OCI-LY3 (cell line): ENCODE measurements around the gene HSD11B1.

Experiments used
- H2AFZ ChIP-seq: fragments of 200-600, 300-600 bp; shearing (Covaris generic); 2 replicates; pipeline ENCODE4 v1.6.0; 2014; ENCODE audit warnings: antibody characterized with exemption, low read depth, low read length
- H3K27ac ChIP-seq: fragments of 200-600, 300-600 bp; sonication (generic); 2 replicates; pipeline ENCODE4 v1.5.1; 2014; ENCODE audit warnings: mild to moderate bottlenecking, low read length, moderate library complexity, mixed read lengths
- H3K27me3 ChIP-seq: fragments of 200-600, 300-600 bp; sonication (generic); 2 replicates; pipeline ENCODE4 v1.6.1; 2014; ENCODE audit warnings: low read depth, low read length, mixed read lengths
- H3K36me3 ChIP-seq: fragments of 200-600, 300-600 bp; sonication (generic); replicated peaks from 2 replicates; pipeline ENCODE3; 2014; ENCODE audit warnings: low read depth, low read length, mixed read lengths
- H3K4me1 ChIP-seq: fragments of 300-600, 200-600 bp; sonication (generic); 2 replicates; pipeline ENCODE4 v1.6.1; 2014; ENCODE audit warnings: low read length, mixed read lengths
- H3K4me2 ChIP-seq: fragments of 200-600, 300-600 bp; sonication (generic); 2 replicates; pipeline ENCODE4 v1.6.1; 2014; ENCODE audit warnings: low read length, mixed read lengths
- H3K4me3 ChIP-seq: fragments of 300-600, 200-600 bp; sonication (generic); 2 replicates; pipeline ENCODE4 v1.5.1; 2014; ENCODE audit warnings: antibody characterized with exemption, mild to moderate bottlenecking, low read length, moderate library complexity
- H3K79me2 ChIP-seq: fragments of 300-600, 200-600 bp; shearing (Covaris generic); 2 replicates; pipeline ENCODE4 v1.6.1; 2014; ENCODE audit warnings: mild to moderate bottlenecking, low read length, mixed read lengths
- H3K9ac ChIP-seq: fragments of 300-600, 200-600 bp; shearing (Covaris generic); 2 replicates; pipeline ENCODE4 v1.6.0; 2014; ENCODE audit warnings: mild to moderate bottlenecking, low read length, moderate library complexity
- H3K9me3 ChIP-seq: fragments of 200-600, 300-600 bp; shearing (Covaris generic); 2 replicates; pipeline ENCODE4 v1.6.1; 2014; ENCODE audit warnings: low read length, mixed read lengths; ENCODE audit not compliant: insufficient read depth
- H4K20me1 ChIP-seq: fragments of 200-600, 300-600 bp; sonication (generic); 2 replicates; pipeline ENCODE4 v1.6.1; 2016; ENCODE audit warnings: low read length, mixed read lengths; ENCODE audit not compliant: insufficient read depth
- EZH2phosphoT487 ChIP-seq: fragments of 200-600 bp; shearing (Covaris generic); IDR thresholded peaks from 2 replicates; pipeline ENCODE4 v1.6.1; 2018; ENCODE audit warnings: antibody characterized with exemption, mixed run types, low read depth
- TF ChIP-seq, protein P1 (sequence below): fragments of 200-600, 300-600 bp; sonication (generic); IDR thresholded peaks from 2 replicates; pipeline ENCODE4 v1.5.1; 2014; ENCODE audit warnings: antibody characterized with exemption, low read length, low read depth

Gene HSD11B1

DNA sequence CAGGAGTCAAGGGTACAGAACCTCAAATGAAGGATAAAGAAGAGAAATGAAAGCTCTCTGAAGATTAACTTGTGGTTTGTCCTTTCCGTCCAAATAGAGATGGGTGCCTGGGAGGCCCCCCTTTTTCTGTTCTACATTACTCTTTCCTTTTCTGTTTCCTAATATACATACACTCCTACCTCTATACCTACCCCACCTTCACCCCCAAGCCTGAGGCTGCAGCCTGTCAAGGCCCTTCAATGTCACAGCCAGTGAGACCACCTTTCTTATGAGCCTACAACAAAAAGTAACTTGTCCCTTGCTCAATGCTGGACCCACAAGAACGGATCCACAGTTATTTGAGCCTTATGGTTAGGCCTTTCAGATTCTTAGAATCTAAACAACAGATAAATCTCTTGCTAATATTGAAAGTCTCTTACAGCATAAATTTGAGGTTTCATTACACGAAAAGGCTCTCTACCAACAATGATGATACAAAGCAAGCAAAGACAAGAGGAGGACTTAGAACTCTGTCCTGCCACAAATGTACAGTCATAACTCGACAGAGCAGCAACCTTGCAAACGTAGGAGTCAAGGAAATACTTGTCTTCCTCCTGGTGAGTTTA is 47.1 kb downstream of the HSD11B1 start:
- TF ChIP-seq, protein P1, sequence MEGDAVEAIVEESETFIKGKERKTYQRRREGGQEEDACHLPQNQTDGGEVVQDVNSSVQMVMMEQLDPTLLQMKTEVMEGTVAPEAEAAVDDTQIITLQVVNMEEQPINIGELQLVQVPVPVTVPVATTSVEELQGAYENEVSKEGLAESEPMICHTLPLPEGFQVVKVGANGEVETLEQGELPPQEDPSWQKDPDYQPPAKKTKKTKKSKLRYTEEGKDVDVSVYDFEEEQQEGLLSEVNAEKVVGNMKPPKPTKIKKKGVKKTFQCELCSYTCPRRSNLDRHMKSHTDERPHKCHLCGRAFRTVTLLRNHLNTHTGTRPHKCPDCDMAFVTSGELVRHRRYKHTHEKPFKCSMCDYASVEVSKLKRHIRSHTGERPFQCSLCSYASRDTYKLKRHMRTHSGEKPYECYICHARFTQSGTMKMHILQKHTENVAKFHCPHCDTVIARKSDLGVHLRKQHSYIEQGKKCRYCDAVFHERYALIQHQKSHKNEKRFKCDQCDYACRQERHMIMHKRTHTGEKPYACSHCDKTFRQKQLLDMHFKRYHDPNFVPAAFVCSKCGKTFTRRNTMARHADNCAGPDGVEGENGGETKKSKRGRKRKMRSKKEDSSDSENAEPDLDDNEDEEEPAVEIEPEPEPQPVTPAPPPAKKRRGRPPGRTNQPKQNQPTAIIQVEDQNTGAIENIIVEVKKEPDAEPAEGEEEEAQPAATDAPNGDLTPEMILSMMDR: no peak
- TF ChIP-seq EZH2phosphoT487: no peak
- peak overlapping the region; percentile 78 for H3K4me2 ChIP-seq
- no peaks in the 10 kb centered on the region for H4K20me1 ChIP-seq
- H3K4me3 ChIP-seq: peak overlapping the region; percentile 51
- peaks cover 6% of the 10 kb centered on the region; the same call in 1 of the 2 replicates for H3K79me2 ChIP-seq
- peaks cover under 1% of the 10 kb centered on the region; the same call in 1 of the 2 replicates for H3K27me3 ChIP-seq
- H3K27ac ChIP-seq: peak overlapping the region; percentile 93
- no peaks in the 10 kb centered on the region for H3K9me3 ChIP-seq
- no peak overlapping the region for H2AFZ ChIP-seq
- peak overlapping the region; percentile 38; the same call in 1 of the 2 replicates for H3K9ac ChIP-seq
- H3K4me1 ChIP-seq: peaks cover 78% of the 10 kb centered on the region
- H3K36me3 ChIP-seq: no peaks in the 10 kb centered on the region

DNA sequence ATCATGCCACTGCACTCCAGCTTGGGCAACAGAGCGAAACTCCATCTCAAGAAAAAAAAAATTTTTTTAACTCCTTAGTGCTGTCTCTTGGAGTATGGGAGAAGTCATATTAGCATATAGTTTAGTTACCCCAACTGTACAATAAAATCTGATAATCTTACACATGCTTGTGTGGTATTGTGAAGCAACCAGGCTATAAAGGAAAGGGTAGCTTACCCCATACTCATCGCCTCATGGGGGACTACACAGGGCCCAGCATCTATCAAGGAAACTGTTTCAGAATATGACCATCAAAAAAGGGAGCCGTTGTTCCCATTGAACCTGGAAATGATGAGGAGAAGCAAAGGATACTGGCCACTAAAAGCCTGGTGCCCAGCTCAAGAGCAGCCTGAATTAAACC is 48.2 kb downstream of the HSD11B1 start:
- Histone ChIP-seq H3K4me2 (no peak overlapping the region), H3K36me3 (no peaks in the 10 kb centered on the region), H3K4me3 (no peak overlapping the region), H3K27me3 (no peaks in the 10 kb centered on the region), H3K27ac (no peak overlapping the region), H3K4me1 (peaks cover 82% of the 10 kb centered on the region), H3K9me3 (no peaks in the 10 kb centered on the region), H4K20me1 (no peaks in the 10 kb centered on the region), H3K79me2 (peaks cover 12% of the 10 kb centered on the region; the same call in 1 of the 2 replicates), H3K9ac (no peak overlapping the region), H2AFZ (no peak overlapping the region)
- TF ChIP-seq EZH2phosphoT487: no peak
- TF ChIP-seq, protein P1: no peak

DNA sequence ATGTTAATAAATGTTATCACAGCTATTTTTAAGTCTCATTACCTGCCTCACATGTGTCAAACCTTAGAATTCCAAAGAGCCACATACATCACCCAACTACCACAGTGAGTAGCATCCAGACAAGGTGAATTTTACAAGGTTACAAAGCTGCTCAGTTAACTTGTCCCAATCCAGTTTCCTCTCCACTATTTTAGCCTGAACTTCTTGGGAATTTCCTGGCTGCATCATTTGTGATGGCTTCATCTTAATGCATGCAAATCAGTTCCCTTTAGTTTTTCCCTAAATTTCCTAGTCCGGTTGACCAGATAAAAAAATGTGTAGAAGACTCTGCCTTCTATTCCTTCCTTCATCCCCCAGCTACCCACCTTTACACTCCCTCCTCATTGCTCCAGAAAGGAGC is 50.6 kb downstream of the HSD11B1 start:
- H3K4me2 ChIP-seq: peak overlapping the region; percentile 98
- H3K4me3 ChIP-seq: peak overlapping the region; percentile 80

DNA sequence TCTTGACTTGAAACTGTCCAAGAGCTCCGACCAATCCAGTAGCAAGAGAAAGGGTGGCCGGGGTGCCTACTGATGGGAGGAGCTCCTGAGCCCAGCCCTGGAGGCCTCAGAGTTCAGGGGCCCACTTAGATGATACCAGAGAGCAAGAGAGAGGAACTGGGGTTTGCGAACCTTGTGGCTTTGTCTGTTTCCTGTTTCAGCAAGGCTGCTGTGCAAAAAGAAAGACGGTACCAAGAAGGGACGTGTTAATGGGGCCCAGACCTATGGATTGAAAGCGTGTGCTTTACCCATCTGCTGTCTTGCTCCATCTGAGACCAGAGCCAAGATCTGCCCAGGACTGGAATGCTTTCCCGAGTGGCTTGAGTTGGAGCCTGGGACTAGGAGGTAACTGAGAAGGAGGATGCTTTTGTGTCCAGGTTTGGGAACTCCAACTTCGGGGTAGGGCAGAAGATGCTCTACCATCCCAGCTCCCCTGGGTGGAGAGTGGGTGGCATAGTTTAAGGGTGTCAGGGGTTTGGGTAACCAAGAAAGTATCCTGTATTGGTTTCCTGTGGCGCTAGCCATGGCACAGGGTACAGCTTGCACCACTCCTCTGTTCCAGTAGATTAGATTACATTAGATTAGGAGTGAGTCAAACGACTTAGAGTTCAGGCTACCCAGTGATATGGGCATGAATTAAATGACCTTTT is 51.4 kb downstream of the HSD11B1 start, which contains the start of gene TRAF3IP3:
TRAF3IP3 (plus strand) TSS at position 128 of the 689 bp plus-strand sequence. CDS start 3,987 bp downstream, outside the sequence.
- peak within 1 kb of the TSS; percentile 88 for H3K27ac ChIP-seq
- H3K4me1 ChIP-seq: peaks cover 62% of the 10 kb centered on the region
- no peak for TF ChIP-seq EZH2phosphoT487
- TF ChIP-seq, protein P1: no peak
- H3K9ac ChIP-seq: peak within 1 kb of the TSS; percentile 86
- no peaks in the 10 kb centered on the region for H3K27me3 ChIP-seq
- peak within 1 kb of the TSS; percentile 98 for H3K4me2 ChIP-seq
- H3K79me2 ChIP-seq: peaks cover 12% of the 10 kb centered on the region; the same call in 1 of the 2 replicates
- H3K9me3 ChIP-seq: no peaks in the 10 kb centered on the region
- H4K20me1 ChIP-seq: no peaks in the 10 kb centered on the region
- peak within 1 kb of the TSS; percentile 91 for H2AFZ ChIP-seq
- peak within 1 kb of the TSS; percentile 80 for H3K4me3 ChIP-seq
- H3K36me3 ChIP-seq: peaks cover 11% of the 10 kb centered on the region

More for the DNA sequence above, 50.6 kb downstream of the HSD11B1 start:
- Histone ChIP-seq H3K27ac (peak overlapping the region; percentile 88), H3K36me3 (peaks cover 6% of the 10 kb centered on the region), H3K9ac (peak overlapping the region; percentile 86), H3K9me3 (no peaks in the 10 kb centered on the region), H3K4me1 (peaks cover 67% of the 10 kb centered on the region), H3K27me3 (no peaks in the 10 kb centered on the region), H3K79me2 (peaks cover 12% of the 10 kb centered on the region; the same call in 1 of the 2 replicates), H2AFZ (peak overlapping the region; percentile 91), H4K20me1 (no peaks in the 10 kb centered on the region)
- TF ChIP-seq EZH2phosphoT487: no peak
- TF ChIP-seq, protein P1: no peak
